Activated naive CD8-positive, alpha-beta T cell treated with anti-CD3 and anti-CD28 coated beads for 36 hours (primary cell): ENCODE measurements around the gene HAUS5. TPM values are rescaled to one million over a fixed set of nuclear protein-coding genes. Genes with fewer than 3 reads are reported as not detected.
A peak's percentile ranks its signal among the peaks of the same experiment; 100 is the strongest.

Source experiments
- DNase-seq: peaks from one replicate; pipeline ENCODE4 v3.0.0; 2021
- H3K27ac Mint-ChIP-seq: one replicate; pipeline ENCODE4 v1.8.0; 2022; ENCODE audit warnings: mild to moderate bottlenecking, moderate library complexity, mixed read lengths
- H3K27me3 Mint-ChIP-seq: one replicate; pipeline ENCODE4 v1.8.0; 2022; ENCODE audit warnings: mild to moderate bottlenecking, mixed read lengths
- H3K36me3 Mint-ChIP-seq: one replicate; pipeline ENCODE4 v1.8.0; 2021; ENCODE audit warnings: mild to moderate bottlenecking, mixed read lengths
- H3K4me1 Mint-ChIP-seq: one replicate; pipeline ENCODE4 v1.8.0; 2021; ENCODE audit warnings: mixed read lengths
- H3K4me3 Mint-ChIP-seq: one replicate; pipeline ENCODE4 v1.8.0; 2022; ENCODE audit warnings: mild to moderate bottlenecking, moderate library complexity, mixed read lengths
- H3K9me3 Mint-ChIP-seq: one replicate; pipeline ENCODE4 v1.8.0; 2022; ENCODE audit warnings: mixed read lengths
- total RNA-seq, 2 experiments: library from RNA; stranded (reverse); gene quantifications; one replicate each; pipeline ENCODE4 v1.2.3, GENCODE V29; 2021

The HAUS5 gene
- total RNA-seq, 2 experiments from 2014 or later: 37.9 to 44.6 TPM

GRCh38 chr19:35666251-35666913 lies 53.8 kb downstream of the HAUS5 start, which contains the start of gene UPK1A:
TSS of gene UPK1A (plus strand) at chr19:35666517. CDS start at chr19:35666813, 296 bp downstream.
- Mint-ChIP-seq H3K36me3 (peaks cover 2% of the 10 kb centered on the region), H3K4me3 (no peak within 1 kb of the TSS), H3K9me3 (no peaks in the 10 kb centered on the region), H3K27ac (no peak within 1 kb of the TSS), H3K4me1 (no peaks in the 10 kb centered on the region), H3K27me3 (peaks cover 16% of the 10 kb centered on the region)
- DNase-seq: no peak

GRCh38 chr19:35669566-35669965 lies 57.0 kb downstream of the HAUS5 start:
- Mint-ChIP-seq H3K36me3 (no peaks in the 10 kb centered on the region), H3K27me3 (peaks cover 43% of the 10 kb centered on the region), H3K4me1 (peaks cover 6% of the 10 kb centered on the region), H3K9me3 (no peaks in the 10 kb centered on the region), H3K27ac (no peak overlapping the region), H3K4me3 (no peak overlapping the region)
- no peak for DNase-seq

DNA sequence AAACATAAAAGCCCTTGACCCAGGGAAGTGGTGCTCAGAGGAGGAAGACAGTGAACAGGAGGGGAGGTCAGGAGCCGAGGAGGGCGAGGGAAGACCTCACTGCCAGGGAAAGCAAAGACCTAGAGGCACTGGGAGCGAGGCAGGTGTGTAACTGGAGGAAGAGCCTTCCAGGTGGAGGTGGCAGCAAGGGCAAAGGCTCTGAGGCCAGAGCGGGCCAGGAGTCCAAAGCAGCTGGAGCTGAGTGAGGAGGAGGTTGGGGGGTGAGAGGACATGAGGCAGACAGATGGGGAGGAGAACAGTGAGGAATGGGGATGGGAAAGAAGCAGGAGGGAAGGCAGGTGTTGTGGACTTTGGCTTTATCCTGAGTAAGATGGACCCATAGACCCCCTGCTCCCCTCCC lies 57.4 kb downstream of the HAUS5 start:
- Mint-ChIP-seq H3K27ac (no peak overlapping the region), H3K36me3 (no peaks in the 10 kb centered on the region), H3K9me3 (no peaks in the 10 kb centered on the region), H3K4me1 (peaks cover 6% of the 10 kb centered on the region), H3K27me3 (peaks cover 43% of the 10 kb centered on the region), H3K4me3 (no peak overlapping the region)
- DNase-seq: no peak

DNA sequence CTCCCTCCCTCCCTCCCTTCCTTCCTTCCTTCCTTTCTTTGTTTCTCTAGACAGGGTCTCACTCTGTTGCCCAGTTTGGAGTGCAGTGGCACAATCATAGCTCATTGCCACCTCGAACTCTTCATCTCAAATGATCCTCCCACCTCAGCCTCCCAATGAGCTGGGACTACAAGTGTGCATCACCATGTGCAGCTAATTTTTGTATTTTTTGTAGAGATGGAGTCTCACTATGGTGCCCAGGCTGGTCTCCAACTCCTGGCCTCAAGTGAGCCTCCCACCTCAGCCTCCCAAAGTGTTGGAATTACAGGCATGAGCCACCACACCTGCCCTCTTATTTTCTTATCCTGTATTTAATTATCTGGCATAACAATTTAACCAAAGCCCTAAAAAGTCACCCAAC lies 58.2 kb downstream of the HAUS5 start:
- no peaks in the 10 kb centered on the region for H3K36me3 Mint-ChIP-seq
- no peak for DNase-seq
- peaks cover 6% of the 10 kb centered on the region for H3K4me1 Mint-ChIP-seq
- H3K9me3 Mint-ChIP-seq: no peaks in the 10 kb centered on the region
- H3K4me3 Mint-ChIP-seq: no peak overlapping the region
- peaks cover 43% of the 10 kb centered on the region for H3K27me3 Mint-ChIP-seq
- H3K27ac Mint-ChIP-seq: no peak overlapping the region

DNA sequence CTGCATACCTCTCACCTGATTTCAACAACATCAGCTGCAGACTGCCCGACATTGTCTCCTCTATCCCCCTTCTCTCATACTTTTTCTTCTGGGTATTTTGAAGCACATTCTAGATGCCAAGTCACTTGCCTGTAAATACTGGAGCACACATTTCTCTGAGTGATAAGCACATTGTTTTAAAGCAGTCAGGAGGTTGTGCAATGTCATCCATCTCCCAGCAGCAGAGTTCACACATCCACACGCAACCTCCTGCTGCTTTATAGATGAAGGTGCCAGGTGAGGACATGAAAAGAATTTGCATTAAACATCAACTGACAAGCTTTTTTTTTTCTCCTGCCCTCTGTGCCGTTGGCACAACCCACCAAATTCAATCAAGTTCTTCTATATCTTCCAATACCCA lies 59.3 kb downstream of the HAUS5 start:
- H3K9me3 Mint-ChIP-seq: no peaks in the 10 kb centered on the region
- peaks cover 6% of the 10 kb centered on the region for H3K4me1 Mint-ChIP-seq
- no peaks in the 10 kb centered on the region for H3K36me3 Mint-ChIP-seq
- DNase-seq: no peak
- H3K4me3 Mint-ChIP-seq: no peak overlapping the region
- no peak overlapping the region for H3K27ac Mint-ChIP-seq
- peaks cover 45% of the 10 kb centered on the region for H3K27me3 Mint-ChIP-seq

- peak; percentile 58 for DNase-seq
- no peaks in the 10 kb centered on the region for H3K36me3 Mint-ChIP-seq
- H3K9me3 Mint-ChIP-seq: no peaks in the 10 kb centered on the region
- H3K4me1 Mint-ChIP-seq: peaks cover 6% of the 10 kb centered on the region
- H3K4me3 Mint-ChIP-seq: peak overlapping the region; percentile 75
- peaks cover 46% of the 10 kb centered on the region for H3K27me3 Mint-ChIP-seq
- peak overlapping the region; percentile 16 for H3K27ac Mint-ChIP-seq
Measured at GRCh38 chr19:35673121-35673804, 60.7 kb downstream of the HAUS5 start.

Other genes starting within 250 kb of the HAUS5 start
- gene GPR42, start 241.7 kb upstream of the HAUS5 start, total RNA-seq: under 1 TPM in 1 of 2 experiments, not detected in 1; 0.16 TPM
- gene FFAR2, start 164.5 kb upstream of the HAUS5 start, total RNA-seq: not detected
- not detected for gene KRTDAP, start 122.3 kb upstream of the HAUS5 start, total RNA-seq
- 1 to 10 TPM; 1.4 to 1.5 TPM for gene DMKN, start 99.1 kb upstream of the HAUS5 start, total RNA-seq
- not detected for gene SBSN, start 84.4 kb upstream of the HAUS5 start, total RNA-seq
- not detected for gene GAPDHS, start 79.3 kb upstream of the HAUS5 start, total RNA-seq
- gene TMEM147, start 67.1 kb upstream of the HAUS5 start, total RNA-seq: 10 to 100 TPM; 74.4 to 81.6 TPM
- gene ATP4A, start 49.1 kb upstream of the HAUS5 start, total RNA-seq: not detected
- gene PMIS2, start 26.6 kb upstream of the HAUS5 start, total RNA-seq: not detected
- 10 to 100 TPM; 91.7 to 99.1 TPM for gene RBM42, start 16.3 kb downstream of the HAUS5 start, total RNA-seq
- gene ETV2, start 29.0 kb downstream of the HAUS5 start, total RNA-seq: 1 to 10 TPM; 1.5 to 2.3 TPM
- gene COX6B1, start 35.6 kb downstream of the HAUS5 start, total RNA-seq: 100 to 1,000 TPM; 414 to 433 TPM
- gene UPK1A, start 53.8 kb downstream of the HAUS5 start, total RNA-seq: 1 to 10 TPM; 1.6 to 1.8 TPM
- gene ZBTB32, start 91.8 kb downstream of the HAUS5 start, total RNA-seq: 100 to 1,000 TPM; 220 to 238 TPM
- gene KMT2B, start 105.3 kb downstream of the HAUS5 start, total RNA-seq: 10 to 100 TPM; 42.2 to 45.5 TPM
- gene IGFLR1, start 129.7 kb downstream of the HAUS5 start, total RNA-seq: 10 to 100 TPM; 79.2 to 80.6 TPM
- 10 to 100 TPM; 42.3 to 43.9 TPM for gene U2AF1L4, start 132.7 kb downstream of the HAUS5 start, total RNA-seq
- gene PSENEN, start 132.9 kb downstream of the HAUS5 start, total RNA-seq: 10 to 100 TPM; 38.5 to 41.6 TPM
- gene LIN37, start 135.8 kb downstream of the HAUS5 start, total RNA-seq: 1 to 10 TPM; 5.1 to 7.0 TPM
- under 1 TPM; 0.39 to 0.78 TPM for gene HSPB6, start 144.3 kb downstream of the HAUS5 start, total RNA-seq
- 10 to 100 TPM; 29.9 to 33.3 TPM for gene PROSER3, start 145.4 kb downstream of the HAUS5 start, total RNA-seq
- gene ARHGAP33, start 162.8 kb downstream of the HAUS5 start, total RNA-seq: 10 to 100 TPM; 15.0 to 16.3 TPM
- not detected for gene PRODH2, start 200.1 kb downstream of the HAUS5 start, total RNA-seq
- under 1 TPM; 0.36 to 0.49 TPM for gene NPHS1, start 239.8 kb downstream of the HAUS5 start, total RNA-seq
- gene KIRREL2, start 244.2 kb downstream of the HAUS5 start, total RNA-seq: 1 to 10 TPM; 2.3 to 2.4 TPM